ENCODE measurements around the gene ITGB4.

Gene ITGB4
- total RNA-seq, result 0.14 to 4.0 (median 0.36) reads per million in 17 experiments

- peak in 3 of 4 experiments; percentile 14 to 50 (median 25) for DNase-seq
These were observed at the start of gene ITGB4 for GRCh38 chr17:75720656-75721462. TSS of gene ITGB4 (plus strand) at chr17:75721459. CDS start at chr17:75724704, 3,245 bp downstream.

- DNase-seq, result no peak
These were observed 49.2 kb upstream of the ITGB4 start for GRCh38 chr17:75672011-75672410.

DNA sequence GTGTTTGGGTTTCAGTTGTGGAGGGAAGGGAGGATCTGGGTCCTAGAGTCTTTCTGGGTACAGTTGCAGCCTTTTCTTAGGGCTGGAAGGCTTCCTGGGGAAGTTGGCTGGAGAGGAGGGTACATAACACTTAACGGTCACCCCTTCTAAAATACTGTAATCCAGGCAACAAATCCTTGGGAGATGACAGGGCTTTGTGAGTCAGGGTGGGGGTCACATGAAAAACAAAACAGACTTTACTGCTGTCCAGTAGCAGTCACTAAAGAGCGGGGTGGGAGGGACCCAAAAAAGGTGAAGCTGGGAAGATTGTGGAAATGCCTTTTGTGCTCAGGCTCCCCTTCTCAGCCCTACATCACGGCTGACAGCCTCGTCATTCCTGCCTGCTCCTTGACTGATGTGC is 47.8 kb upstream of the ITGB4 start:
- DNase-seq, result no peak

GRCh38 chr17:75676461-75676860 is 44.8 kb upstream of the ITGB4 start:
- no peak for DNase-seq

DNA sequence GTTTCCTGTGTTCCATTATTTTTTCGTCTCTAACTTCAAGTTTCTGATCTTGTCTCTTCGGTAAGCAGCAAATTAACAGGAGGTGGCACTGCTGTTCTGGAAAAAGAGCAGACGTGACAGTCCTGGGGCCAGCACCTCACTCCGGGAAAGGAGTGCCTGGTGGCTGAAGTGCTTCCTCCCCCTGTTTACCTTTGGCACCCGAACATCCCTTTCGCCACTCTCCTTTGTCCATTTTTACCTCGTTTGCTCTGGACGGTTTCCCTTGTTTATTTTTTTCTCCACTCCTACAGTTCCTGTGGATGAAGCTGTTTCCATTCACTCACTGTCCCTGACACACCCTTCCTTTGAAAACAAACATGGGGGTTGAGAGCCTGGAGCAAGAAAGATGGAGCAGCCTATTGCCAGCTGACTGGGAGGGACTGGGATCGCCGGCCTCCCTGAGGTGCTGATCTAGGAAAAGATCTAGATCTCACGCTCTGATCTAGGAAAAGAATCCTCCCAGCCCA is 41.5 kb upstream of the ITGB4 start:
- no peak for DNase-seq

DNA sequence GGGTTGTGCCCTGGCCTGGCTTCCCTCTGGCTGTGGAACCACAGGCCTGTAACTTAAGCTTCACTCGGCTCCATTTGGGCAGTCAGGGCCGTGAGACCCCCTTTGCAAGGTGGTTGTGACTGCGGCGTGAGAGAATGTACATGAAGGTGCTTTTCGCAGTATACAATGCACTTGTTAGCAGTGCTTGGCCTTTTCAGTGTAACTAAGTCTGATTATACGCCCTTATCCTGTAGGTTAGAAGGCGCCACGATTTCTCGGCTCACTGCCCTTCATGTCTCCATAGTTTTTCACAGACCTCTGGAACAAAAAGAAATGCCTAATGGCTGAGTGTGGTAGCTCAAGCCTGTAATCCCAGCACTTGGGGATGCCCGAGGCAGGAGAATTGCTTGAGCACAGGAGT is 40.8 kb upstream of the ITGB4 start:
- DNase-seq, result no peak

- DNase-seq, result no peak
These were observed 40.0 kb upstream of the ITGB4 start for GRCh38 chr17:75681289-75681688.

DNA sequence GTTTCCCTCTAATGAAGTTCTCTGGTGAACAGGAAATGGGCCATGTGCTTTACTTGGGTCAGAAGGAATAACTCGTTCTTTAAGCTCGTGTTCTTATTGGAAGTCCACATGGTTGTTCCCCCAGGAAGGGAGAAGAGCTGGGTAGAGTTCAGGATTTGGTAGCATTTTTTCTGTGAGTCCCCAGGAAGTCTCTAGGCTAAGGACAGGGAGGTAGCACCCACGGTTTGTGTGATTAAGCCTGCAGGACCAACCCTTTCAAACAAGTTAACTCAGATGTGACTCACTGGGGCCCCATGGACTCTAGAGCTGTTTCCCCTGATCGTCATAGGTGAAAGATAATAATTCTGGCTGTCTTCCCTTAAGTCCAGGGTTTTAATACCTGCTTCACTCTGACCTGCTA is 37.7 kb upstream of the ITGB4 start:
- DNase-seq, result peak in 1 of 4 experiments; percentile 28

GRCh38 chr17:75684249-75684648 is 37.0 kb upstream of the ITGB4 start:
- no peak for DNase-seq

- DNase-seq, result no peak
These were observed 36.3 kb upstream of the ITGB4 start for GRCh38 chr17:75684924-75685323.

DNA sequence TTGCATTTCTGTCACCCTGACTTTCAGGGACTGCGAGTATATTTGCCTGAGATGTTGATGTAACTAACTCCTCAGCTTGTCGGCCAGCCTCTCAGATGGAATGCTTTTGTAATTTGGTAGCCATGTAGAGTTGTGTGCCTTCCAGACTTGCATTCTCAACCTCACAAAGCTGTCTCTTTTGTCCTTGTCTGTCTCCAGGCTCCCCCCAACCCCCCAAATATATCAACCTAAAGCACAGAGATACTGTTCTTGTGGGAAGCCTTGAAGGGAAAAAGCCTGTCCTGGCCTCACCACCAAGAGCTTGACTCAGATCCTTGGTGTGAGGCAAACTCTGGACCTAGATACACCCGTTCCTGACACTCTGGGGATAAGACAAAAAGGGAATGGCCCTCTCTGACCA is 35.8 kb upstream of the ITGB4 start:
- DNase-seq, result no peak

- DNase-seq, result peak; percentile 44 to 64 (median 62)
These were observed 32.9 kb upstream of the ITGB4 start for GRCh38 chr17:75688209-75688825.

DNA sequence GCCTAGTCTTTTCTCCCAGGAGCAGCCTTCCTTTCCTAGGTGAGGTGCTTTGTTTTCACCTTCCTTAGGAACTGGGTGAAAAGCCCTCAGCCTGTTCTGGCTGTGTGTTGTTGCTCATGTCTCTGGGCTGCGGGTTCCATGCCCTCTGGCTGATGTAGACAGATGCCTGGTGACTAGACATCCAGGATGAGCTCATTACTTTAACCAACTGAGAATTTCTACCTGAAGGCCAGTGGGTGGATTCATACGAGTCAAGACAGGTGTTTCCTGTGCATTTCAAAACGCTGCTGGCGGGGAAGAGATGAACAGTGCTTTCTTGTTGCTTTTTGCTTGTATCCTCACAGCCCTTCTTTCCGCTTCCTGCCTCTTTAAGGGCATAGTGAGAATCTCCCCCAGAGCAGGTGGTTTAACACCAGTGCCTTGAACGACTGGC is 31.8 kb upstream of the ITGB4 start:
- no peak for DNase-seq

GRCh38 chr17:75691371-75691791 is 29.9 kb upstream of the ITGB4 start:
- peak in 1 of 4 experiments; percentile 14 for DNase-seq

GRCh38 chr17:75691801-75692626 is 29.2 kb upstream of the ITGB4 start:
- no peak for DNase-seq

DNA sequence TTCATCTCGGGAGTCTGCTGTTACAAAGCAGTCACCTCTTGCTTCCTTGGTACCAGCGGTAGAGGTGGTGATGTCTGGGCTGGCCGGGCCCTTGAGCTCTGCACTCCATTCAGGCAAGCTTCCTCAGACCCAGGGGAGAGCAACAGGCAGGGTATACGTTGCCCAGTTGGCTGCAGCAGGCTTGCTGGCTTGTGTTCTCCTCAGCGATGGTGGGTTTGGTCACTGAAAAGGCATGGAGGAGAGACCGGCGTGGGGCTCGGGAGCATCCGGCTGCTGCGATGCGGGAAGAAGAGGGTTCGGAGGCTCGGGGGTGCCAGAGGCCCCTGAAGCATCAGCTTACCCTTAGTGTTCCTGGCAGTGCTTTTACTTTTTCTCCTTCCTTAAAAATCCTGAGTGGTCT is 28.3 kb upstream of the ITGB4 start:
- no peak for DNase-seq

GRCh38 chr17:75693500-75694481 is 27.5 kb upstream of the ITGB4 start:
- no peak for DNase-seq

GRCh38 chr17:75694536-75694935 is 26.7 kb upstream of the ITGB4 start:
- DNase-seq, result no peak

- peak in 2 of 4 experiments; percentile 17 to 35 for DNase-seq
These were observed 26.0 kb upstream of the ITGB4 start for GRCh38 chr17:75695141-75695829.

GRCh38 chr17:75695830-75696271 is 25.4 kb upstream of the ITGB4 start:
- DNase-seq, result no peak

Measured in suppressor macrophage (primary cell).